Dedifferentiated amniotic fluid mesenchymal stem cell (primary cell): Measurements from ENCODE around the gene HTR3C.
"Not testable (repeated sequence)": the region's sequence is repeated elsewhere in the genome, so short reads cannot be mapped to it uniquely, and the experiment has no call there.

Experiments used
- DNase-seq: peaks from one replicate; pipeline ENCODE4 v3.0.0-alpha.2; 2016; ENCODE audit errors: extremely low spot score

HTR3C gene

DNA sequence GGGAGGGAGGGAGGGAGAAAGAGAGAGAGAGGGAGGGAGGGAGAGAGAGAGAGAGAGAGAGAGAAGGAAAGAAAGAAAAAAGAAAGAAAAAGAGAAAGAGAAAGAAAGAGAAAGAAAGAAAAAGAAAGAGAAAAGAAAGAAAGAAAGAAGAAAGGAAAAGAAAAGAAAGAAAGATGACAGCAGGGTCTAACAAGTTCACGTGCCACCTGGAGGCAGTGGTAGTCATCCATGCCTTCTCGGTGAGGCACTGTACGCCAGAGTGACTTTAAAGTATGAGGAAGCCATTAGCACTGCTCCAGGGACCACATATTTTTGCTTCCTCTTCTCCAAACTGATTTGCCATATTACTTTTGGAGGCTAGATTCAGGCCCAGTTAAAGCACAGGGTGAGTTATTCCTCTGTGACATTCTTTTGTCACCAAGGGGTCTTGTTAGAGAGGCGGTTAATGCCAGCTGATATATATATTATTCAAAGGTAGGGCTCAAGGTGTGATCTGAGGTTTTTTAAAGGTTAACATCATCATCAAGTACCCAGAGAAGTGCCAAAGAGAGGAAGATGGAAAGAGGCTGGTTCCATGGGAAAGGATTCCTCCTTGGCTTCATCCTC, 21.6 kb upstream of the HTR3C start, which contains the start of gene HTR3D:
Gene HTR3D, plus strand, starts transcription at position 556 of the 606 bp plus-strand sequence. Its CDS starts 0 bp downstream, at position 556.
- no peak for DNase-seq

DNA sequence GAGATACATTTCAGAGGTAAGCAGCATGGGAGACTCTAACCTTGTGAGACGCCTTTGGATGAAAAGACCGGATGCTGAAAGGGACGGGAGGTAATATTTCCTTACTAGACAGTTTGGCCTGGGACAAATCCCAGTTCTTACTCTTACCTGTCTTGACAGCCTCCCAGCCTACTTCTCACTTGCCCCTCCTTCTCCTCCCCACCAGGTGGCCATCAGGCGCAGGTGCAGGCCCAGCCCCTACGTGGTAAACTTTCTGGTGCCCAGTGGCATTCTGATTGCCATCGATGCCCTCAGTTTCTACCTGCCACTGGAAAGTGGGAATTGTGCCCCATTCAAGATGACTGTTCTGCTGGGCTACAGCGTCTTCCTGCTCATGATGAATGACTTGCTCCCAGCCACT, 15.0 kb upstream of the HTR3C start:
- no peak for DNase-seq

DNA sequence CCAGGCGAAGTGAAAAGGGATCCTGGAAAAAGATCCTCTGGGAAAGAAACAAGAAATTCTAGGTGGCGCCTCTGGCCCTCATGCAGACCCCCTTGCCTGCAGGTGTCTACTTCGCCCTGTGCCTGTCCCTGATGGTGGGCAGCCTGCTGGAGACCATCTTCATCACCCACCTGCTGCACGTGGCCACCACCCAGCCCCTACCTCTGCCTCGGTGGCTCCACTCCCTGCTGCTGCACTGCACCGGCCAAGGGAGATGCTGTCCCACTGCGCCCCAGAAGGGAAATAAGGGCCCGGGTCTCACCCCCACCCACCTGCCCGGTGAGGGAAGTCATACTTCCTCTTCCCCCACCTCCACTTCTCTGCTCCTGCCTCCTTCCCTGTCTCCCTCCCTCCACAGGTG, 14.5 kb upstream of the HTR3C start:
- not testable (repeated sequence) for DNase-seq

DNA sequence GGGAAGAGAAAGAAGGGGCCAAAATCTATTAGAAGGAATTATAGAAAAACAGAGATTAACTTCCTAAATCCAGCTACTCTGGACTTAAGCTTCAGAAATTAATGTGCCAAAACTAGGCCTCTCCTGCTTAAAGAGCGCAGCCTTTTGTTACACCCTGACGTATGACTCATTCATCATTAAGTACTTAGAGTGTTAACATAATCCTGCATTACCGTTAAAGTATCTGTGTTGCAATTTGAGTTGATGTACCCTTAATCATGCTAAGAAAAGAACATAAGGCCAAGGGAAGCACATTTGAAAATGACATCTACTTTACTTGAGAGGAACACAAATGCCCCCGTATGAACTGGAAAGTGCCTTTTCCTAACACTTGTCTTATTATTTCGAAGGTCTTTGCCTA, 13.4 kb upstream of the HTR3C start:
- DNase-seq, result no peak

DNA sequence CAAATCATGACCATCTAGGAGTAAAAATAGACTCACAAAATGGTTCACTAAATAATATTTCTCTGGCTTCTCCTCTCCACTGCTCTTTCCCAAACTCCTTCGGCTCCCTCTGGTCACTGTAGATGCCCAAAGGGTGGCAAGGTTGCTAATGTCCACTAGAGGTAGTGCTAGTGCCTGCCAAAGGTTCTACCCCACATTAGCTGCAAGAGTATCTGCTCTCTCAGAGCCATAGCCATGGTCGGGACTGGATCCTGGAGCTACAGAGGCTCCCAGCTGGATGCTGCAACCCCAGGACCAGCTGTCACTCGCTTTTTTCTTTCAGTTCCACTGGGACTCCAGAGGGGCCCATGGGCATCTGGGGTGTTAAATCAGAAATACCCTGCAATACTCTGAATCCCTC, 12.8 kb upstream of the HTR3C start:
- DNase-seq, result no peak

DNA sequence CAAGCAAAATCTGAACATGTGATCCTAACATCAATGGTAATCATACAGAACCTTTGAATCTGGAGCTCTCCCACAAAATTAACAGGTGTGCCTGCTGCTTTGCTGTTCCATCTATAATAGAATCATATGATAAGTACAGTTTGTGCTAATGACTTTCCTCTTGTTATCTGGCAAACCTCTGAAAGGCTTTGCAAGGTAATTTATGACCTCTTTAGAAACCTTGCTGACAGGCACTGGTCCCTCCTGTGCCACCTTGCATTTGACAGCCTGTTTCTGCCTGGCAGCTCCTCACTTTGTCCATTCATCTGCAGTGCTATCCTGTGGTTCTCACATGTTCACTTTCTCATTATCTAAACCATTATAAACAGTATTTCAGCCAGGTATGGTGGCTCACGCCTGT, 10.2 kb upstream of the HTR3C start:
- DNase-seq, result no peak

DNA sequence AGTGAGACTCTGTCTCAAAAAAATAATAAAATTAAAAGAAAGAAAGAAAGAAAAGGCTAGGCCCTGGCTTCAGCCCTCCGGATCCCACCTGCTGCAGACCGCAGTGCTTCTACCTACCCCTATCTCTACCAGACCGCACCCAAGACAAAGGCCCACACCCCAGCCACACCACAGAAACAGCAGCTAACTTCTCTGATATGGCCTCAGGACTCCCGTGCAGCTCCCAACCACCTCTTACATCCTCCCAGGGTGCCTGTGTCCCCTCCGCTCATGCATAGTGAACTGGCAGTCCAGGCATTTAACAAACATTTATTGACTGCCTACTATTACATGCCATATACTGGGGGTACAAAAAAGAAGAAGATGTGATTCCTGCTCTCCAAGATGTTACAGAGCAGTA, 6.9 kb upstream of the HTR3C start:
- DNase-seq, result no peak

DNA sequence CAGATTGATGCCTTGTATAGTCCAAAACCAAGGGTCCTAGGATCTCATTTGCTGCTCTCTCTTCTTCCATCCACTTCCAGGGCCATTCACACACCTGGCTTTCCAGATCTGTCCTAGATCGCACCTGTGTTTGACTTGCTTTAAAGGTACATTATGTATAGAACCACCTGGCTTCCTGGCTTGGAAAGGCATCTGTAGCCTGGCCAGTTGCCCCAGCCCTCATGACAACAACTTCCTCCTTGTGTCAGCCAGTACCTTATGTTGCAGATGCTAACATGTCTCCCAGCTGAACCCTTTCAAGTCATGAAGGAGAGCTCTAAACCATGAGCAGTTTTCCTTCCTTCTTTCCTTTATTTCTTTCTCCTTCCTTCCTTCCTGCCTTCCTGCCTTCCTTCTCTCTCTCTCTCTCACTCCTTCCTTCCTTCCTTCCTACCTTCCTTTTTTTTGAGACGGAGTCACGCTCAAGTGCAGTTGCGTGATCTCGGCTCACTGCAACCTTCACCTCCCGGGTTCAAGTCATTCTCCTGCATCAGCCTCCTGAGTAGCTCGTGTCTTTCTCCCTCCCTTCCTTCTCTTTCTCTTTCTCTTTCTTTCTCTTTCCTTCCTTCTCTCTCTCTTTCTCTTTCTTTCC, 2.5 kb upstream of the HTR3C start:
- no peak for DNase-seq

DNA sequence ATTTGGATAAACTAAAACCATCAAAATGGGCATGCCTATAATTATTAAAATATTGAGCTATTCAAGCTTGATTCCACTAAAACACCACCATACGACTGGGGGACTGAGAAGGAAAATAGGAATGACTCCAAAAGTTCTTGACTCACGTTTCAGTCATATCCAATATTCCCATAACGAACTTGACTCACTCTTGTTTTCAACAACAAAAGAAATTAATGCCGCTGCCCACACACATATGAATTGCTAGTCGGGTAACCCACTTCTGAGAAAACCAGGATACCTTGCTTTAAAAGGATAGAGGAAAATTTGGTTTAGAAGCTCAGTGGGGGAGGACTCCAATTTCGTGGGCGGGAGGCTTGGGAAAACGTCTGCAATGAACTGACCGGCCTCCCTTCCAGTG, 5.2 kb downstream of the HTR3C start:
- DNase-seq, result no peak

DNA sequence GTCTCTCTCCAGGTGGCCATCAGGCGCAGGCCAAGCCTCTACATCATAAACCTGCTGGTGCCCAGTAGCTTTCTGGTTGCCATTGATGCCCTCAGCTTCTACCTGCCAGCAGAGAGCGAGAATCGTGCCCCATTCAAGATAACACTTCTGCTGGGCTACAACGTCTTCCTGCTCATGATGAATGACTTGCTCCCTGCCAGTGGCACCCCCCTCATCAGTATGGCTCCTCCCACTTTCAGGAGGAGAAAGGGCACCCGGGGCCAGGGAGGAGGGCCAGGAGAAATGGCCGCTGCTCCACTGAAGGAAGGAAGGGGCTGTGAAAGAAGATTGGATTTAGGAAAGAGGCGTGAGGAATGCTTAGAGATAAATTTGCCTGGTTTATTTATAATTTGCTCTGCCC, 6.6 kb downstream of the HTR3C start:
- no peak for DNase-seq

DNA sequence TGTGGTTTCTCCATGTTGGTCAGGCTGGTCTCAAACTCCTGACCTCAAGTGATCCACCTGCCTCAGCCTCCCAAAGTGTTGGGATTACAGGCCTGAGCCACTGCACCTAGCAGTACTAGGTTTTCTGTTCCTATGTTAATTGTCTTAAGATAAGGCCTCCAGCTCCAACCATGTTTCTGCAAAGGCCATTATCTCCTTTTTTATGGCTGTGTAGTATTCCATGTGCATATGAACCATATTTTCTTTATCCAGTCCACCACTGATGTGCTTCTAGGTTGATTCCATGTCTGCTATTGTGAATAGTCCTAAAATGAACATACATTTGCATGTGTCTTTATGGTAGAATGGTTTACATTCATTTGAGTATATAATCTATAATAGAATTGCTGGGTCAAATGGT, 9.8 kb downstream of the HTR3C start:
- no peak for DNase-seq

DNA sequence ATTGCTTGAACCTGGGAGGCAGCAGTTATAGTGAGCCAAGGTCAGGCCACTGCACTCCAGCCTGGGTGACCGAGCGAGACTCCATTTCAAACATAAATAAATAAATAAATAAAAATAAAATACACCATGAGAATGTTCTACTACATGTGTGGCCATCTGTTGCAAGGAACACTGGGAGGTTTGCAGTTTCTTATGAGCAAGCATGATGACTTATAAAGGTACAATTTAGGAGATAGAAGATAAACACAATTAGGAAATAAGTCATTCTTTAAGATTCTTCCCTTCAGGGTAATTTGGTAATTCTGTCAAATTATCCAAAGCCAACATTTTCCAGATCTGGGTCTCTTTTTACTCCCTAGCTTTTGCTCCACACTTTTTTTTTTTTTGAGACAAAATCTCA, 13.4 kb downstream of the HTR3C start:
- no peak for DNase-seq

DNA sequence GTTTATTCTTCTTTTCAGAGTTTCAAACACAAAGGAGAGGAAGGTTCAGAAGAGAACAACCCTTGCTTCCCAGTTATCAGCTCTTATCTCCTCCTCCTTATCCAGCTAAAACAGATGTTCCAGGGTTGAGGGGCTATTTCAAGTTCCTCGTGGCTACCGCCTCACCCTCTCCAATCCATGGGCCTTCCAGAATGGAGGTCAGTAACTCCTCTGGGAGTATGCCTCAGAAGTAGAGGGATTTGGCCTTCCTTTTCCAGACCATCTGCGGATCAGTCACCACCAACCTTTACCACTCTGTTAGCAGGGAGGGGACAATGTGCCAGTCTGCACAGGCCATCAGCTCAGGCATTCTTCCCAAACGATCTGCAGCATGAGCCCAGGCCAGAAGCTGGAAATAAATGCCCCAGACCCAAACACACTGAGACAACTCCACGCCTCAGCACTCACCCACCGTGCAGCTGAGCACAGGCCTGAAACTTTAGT, 14.8 kb downstream of the HTR3C start:
- DNase-seq, result no peak

DNA sequence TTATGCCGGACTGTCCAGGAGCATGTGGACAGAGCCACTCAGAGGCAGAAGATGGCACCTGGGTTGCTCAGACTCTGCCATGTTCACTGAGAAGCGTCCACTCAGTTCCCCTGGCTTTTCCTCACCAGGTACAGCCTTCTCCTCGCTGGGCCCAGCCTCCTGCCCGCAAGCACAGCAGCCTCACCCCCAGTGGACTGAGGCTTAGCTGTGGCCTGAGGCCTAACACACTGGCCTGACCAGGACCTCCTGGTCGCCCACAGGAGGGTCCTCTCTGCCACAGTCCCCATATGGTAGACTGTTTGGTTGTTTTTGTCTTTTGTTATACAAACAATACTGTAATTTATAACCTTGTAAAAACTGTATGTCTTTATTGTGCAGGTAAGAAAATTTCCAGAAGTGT, 15.5 kb downstream of the HTR3C start:
- no peak for DNase-seq

DNA sequence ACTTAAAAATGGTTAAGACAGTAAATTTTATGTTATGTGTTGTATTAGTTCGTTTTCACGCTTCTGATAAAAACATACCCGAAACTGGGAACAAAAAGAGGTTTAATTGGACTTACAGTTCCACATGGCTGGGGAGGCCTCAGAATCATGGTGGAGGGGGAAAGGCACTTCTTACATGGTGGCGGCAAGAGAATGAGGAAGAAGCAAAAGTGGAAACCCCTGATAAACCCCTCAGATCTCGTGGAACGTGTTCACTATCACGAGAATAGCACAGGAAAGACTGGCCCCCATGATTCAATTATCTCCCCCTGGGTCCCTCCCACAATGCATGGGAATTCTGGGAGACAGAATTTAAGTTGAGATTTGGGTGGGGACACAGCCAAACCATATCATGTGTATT, 18.3 kb downstream of the HTR3C start:
- not testable (repeated sequence) for DNase-seq

DNA sequence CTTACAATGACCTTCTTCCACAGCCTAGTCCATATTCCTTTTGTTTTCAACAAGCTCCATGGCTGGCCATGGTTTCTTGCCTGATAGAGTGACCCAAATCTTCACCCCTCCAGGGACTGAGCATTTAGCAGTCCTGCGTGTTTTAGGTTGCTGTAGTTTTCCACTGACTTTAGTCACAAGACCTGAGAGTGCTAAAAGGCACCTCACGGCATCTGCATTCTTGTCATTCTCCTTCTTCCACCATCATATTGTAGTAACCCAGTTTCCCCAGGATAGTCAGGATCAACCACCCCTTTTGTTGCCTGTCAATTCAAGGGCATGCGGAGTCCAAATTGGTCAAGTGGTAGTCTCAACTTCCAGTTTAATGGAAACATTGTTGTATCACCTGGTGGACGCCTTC, 20.8 kb downstream of the HTR3C start:
- DNase-seq, result no peak

DNA sequence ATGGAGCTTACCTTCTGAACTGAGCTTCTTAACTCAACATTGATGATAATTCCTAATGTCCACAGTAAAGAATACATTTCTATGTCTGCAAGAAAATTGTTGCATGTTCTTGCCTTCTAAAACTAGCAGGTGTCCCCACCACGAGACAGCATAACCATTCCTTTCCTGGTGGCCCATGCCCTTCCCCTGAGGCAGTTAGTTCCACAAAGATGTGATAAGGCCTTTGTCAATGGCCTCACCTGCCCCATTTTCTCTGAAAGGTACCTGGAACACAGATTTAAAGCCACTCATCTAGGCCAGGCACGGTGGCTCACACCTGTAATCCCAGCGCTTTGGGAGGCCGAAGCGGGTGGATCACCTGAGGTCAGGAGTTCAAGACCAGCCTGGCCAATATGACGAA, 23.1 kb downstream of the HTR3C start:
- no peak for DNase-seq

DNA sequence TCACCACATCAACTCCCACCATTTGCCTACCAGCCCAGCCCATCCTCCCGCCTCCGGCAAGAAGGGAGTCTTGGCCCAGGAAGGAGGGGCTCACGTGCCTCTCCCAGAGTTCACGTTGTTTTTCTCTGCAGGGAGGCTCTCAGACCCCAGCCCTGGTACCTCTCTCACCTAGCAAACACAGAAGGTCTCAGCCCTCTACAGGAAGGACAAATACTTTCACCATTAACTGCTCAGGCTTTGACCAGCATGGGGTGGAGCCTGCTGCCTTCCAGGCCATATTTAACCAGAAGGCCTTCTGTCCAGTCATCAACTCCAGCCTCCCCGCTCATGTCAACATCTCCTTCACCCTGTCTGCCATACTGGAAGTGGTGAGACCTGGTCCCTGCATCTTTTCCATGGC, 25.0 kb downstream of the HTR3C start:
- DNase-seq, result no peak

DNA sequence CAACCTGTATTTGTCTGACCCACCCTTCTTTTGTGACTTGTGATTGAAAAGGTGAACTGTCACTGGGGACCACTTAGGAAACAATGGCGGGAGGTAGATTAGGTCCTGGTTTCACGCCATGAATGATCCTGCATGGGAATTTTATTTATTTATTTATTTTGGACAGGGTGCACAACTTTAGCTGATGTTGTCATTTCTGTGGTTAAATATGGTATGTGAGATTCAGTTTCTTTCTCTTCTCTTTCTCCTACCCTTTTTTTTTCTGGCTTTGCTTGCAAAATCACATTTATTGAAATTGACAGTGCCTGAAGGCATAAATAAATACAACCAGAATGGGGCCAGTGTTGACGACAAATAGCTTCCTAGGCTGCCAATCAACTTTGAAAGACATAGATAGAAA, 26.0 kb downstream of the HTR3C start:
- DNase-seq, result peak; percentile 82

DNA sequence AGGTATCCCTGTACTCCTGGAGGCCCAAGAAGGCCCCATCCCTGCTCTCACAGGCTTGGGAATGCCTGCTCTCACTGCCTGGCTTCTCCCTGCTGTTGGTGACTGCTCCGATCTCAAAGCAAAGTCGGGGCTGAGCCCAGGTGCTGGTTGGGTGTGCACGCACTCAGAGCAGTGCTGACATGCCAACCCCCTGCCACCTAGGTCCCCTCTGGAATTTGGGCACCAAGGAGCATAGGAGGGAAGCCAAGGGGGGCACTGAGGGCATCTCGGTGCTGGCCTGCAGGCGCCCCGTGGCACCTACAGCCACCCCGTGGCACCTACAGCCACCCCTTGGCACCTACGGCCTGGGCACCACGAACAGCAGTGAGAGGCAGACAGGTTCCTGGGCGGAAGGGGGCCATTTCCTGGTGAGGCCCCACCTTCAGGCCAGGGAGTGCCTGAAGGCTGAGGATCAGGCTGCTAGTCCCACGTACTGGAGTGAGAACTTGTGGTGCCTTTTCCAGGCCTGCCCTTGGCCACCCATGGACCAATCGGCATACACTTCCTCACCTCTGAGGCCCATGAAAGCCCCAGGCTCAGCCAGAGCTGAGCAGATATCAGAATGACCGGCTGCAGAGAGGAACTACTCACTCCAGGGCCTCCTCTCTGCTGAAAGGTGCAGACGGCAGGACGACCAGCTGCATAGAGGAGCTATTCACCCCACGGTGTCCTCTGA, 28.4 kb downstream of the HTR3C start:
- DNase-seq, result no peak

DNA sequence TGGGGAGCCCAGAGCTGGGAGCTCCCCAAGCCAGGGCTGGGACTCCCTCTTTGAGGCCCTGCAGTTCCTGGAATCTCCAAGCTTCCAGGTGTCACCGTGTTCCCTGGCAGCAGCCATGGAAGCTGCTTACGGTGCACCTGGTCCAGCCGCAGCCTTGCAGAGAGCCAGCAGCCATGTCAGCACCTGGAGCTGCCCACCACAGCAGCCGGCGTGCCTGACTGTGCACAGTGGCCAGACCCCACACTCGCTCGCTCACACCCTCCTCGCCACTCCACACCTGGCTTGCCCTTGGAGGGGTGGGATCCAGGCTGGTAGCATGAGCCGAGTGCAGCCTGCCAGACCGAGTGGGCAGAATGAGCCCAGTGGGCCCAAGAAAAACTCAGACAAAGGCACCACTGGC, 29.2 kb downstream of the HTR3C start:
- no peak for DNase-seq

DNA sequence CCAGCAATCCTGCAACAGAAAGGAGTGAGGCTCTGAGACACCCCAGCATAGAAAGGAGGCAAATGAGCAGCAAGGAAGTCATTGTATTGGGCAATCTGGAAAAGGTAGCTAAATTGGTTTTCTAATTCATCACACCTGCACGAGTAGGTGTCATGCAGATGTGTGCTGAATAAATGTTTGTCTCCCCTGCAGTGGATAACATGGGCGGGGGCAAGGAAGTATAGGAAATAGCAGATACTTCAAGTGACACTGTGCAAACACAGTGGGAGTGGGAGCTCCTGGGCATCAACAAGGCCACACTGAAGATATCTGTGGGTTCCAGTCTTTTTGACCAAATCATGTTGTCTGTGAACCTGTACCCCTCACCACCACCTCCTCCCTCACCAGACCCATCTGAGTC, 29.6 kb downstream of the HTR3C start:
- DNase-seq, result no peak

DNA sequence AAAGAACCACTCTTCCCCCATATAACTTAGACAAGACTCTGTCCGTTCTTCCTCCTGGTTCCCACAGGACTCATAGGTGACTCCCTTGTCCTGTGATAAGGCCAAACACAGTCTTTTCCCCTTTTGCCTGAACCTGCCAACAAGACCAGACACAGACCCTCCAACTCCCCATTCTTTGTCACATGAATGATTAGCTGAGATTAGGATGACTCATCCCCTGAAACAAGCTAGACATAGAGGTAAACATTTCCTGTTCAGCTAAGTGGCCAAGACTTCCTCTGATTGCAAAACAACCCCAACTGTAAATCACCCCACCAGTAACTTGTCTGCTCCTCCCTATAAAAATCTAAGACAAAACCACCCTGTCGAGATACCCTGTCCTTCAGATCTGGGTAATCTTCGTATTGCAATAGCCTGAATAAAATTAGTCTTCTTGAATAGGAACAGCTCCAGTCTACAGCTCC, 32.6 kb downstream of the HTR3C start:
- DNase-seq, result no peak
